Liver (tissue), 9 donors: Measurements from ENCODE around the gene TBX1. TPM values are rescaled to one million over a fixed set of nuclear protein-coding genes. Genes with fewer than 3 reads are reported as not detected.

Experiments
- DNase-seq: peaks from one replicate; pipeline ENCODE4 v3.0.0-alpha.2; 2017; ENCODE audit warnings: low spot score
- H3K27ac ChIP-seq, 2 donors: one replicate each; pipeline ENCODE4 v1.7.0; 2013; ENCODE audit warnings: inconsistent platforms in 2 of 2, low read length in 2 of 2, control low read depth in 1 of 2, low read depth in 1 of 2, mild to moderate bottlenecking in 1 of 2
- H3K27me3 ChIP-seq, 4 donors: one replicate each; pipeline versions ENCODE4 v1.6.1 to v1.7.0; 2013; ENCODE audit warnings: low read length in 3 of 4, inconsistent platforms in 1 of 4, mild to moderate bottlenecking in 1 of 4, moderate library complexity in 1 of 4; ENCODE audit not compliant: control insufficient read depth in 4 of 4, insufficient read depth in 4 of 4
- H3K36me3 ChIP-seq, 4 donors: one replicate each; pipeline versions ENCODE4 v1.6.1 to v1.7.0; 2013; ENCODE audit warnings: low read length in 3 of 4, mild to moderate bottlenecking in 3 of 4, low read depth in 1 of 4, moderate library complexity in 1 of 4; ENCODE audit not compliant: control insufficient read depth in 4 of 4, insufficient read depth in 3 of 4
- H3K4me1 ChIP-seq, 4 donors: one replicate each; pipeline versions ENCODE4 v1.6.1 to v1.7.0; 2013; ENCODE audit warnings: low read length in 3 of 4, mild to moderate bottlenecking in 3 of 4, moderate library complexity in 1 of 4; ENCODE audit not compliant: control insufficient read depth in 4 of 4, insufficient read depth in 4 of 4
- H3K4me3 ChIP-seq, 3 donors: one replicate each; pipeline versions ENCODE4 v1.6.1 to v1.7.0; 2013; ENCODE audit warnings: low read length in 3 of 3, control low read depth in 1 of 3, low read depth in 1 of 3, mild to moderate bottlenecking in 1 of 3
- H3K9ac ChIP-seq, 2 donors: one replicate each; pipeline ENCODE4 v1.7.0; 2013; ENCODE audit warnings: low read length in 2 of 2, mild to moderate bottlenecking in 2 of 2, moderate library complexity in 2 of 2, control low read depth in 1 of 2, low read depth in 1 of 2
- H3K9me3 ChIP-seq, 4 donors: one replicate each; pipeline versions ENCODE4 v1.6.1 to v1.7.0; 2013; ENCODE audit warnings: low read length in 3 of 4; ENCODE audit not compliant: control insufficient read depth in 4 of 4
- EGR1 ChIP-seq, 2 donors: IDR thresholded peaks; 2 replicates each; pipeline ENCODE4 v1.6.1; 2016 to 2018; ENCODE audit warnings: antibody characterized with exemption in 2 of 2, low read depth in 2 of 2
- FOXA1 ChIP-seq: IDR thresholded peaks from 2 replicates; pipeline ENCODE4 v1.6.1; 2016; ENCODE audit warnings: antibody characterized with exemption
- GABPA ChIP-seq, 2 donors: IDR thresholded peaks in 1 of 2; conservative IDR thresholded peaks in 1 of 2; 2 replicates each; pipeline ENCODE4 v1.6.1; 2016; ENCODE audit warnings: antibody characterized with exemption in 2 of 2, mild to moderate bottlenecking in 1 of 2, moderate library complexity in 1 of 2
- HNF4A ChIP-seq, 2 donors: conservative IDR thresholded peaks; 2 replicates each; pipeline ENCODE4 v1.6.1; 2016; ENCODE audit warnings: antibody characterized with exemption in 2 of 2, mild to moderate bottlenecking in 2 of 2
- JUND ChIP-seq, 2 donors: IDR thresholded peaks; 2 replicates each; pipeline ENCODE4 v1.6.1; 2016; ENCODE audit warnings: antibody characterized with exemption in 2 of 2
- NR2F2 ChIP-seq: IDR thresholded peaks from 2 replicates; pipeline ENCODE4 v1.6.1; 2016; ENCODE audit warnings: antibody characterized with exemption
- RAD21 ChIP-seq, 2 donors: IDR thresholded peaks; 2 replicates each; pipeline ENCODE4 v1.6.1; 2016; ENCODE audit warnings: antibody characterized with exemption in 2 of 2, mild to moderate bottlenecking in 2 of 2
- REST ChIP-seq: IDR thresholded peaks from 2 replicates; pipeline ENCODE4 v1.6.1; 2016; ENCODE audit warnings: antibody characterized with exemption, mild to moderate bottlenecking
- SP1 ChIP-seq: IDR thresholded peaks from 2 replicates; pipeline ENCODE4 v1.6.1; 2018; ENCODE audit warnings: antibody characterized with exemption, mild to moderate bottlenecking
- TAF1 ChIP-seq: conservative IDR thresholded peaks from 2 replicates; pipeline ENCODE4 v1.6.1; 2016; ENCODE audit warnings: antibody characterized with exemption, mild to moderate bottlenecking
- ZBTB33 ChIP-seq: IDR thresholded peaks from 2 replicates; pipeline ENCODE4 v1.6.1; 2016; ENCODE audit warnings: antibody characterized with exemption
- WGBS: extraction: QIAGEN DNeasy Blood & Tissue Kit; methylation state at CpG from one replicate; pipeline ENCODE4 v1.1.7; 2013; 5-methylcytosine and 5-hydroxymethylcytosine counted together
- polyA plus RNA-seq, 2 donors: library from polyadenylated mRNA; stranded (reverse) in 1 of 2; unstranded in 1 of 2; fragments of 200-250 nt in 1 of 2; fragments of >200 nt in 1 of 2; fragmentation: Nextera tagmentation in 1 of 2; extraction: Ambion mirVana in 1 of 2; gene quantifications; one replicate each; pipeline versions ENCODE4 v1.2.1 to v1.2.3, GENCODE V29; 2013 to 2015
- total RNA-seq, 2 donors: library from RNA; depleted of rRNA; stranded (reverse); fragments of >200 nt; gene quantifications; one replicate each; pipeline ENCODE4 v1.2.3, GENCODE V29; 2014
- TF ChIP-seq, protein P1 (sequence below): IDR thresholded peaks from 2 replicates; pipeline ENCODE4 v1.6.1; 2016; ENCODE audit warnings: antibody characterized with exemption
- donor health status: healthy.
- donor health status: healthy.
- donor health status: healthy.
- donor health status: healthy.
- donor health status: healthy.

TBX1 gene
- total and polyA plus RNA-seq, 4 donors = 0.17 to 0.18 TPM; not detected in 2

- H3K36me3 ChIP-seq = no peaks in the 10 kb centered on the region
- peaks cover 2 to 9% (median 6%) of the 10 kb centered on the region in 4 donors for H3K27me3 ChIP-seq
- no peak for DNase-seq
- TF ChIP-seq, protein P1, sequence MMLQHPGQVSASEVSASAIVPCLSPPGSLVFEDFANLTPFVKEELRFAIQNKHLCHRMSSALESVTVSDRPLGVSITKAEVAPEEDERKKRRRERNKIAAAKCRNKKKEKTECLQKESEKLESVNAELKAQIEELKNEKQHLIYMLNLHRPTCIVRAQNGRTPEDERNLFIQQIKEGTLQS = no peak
- TF ChIP-seq REST (no peak), TAF1 (no peak)
- H3K9me3 ChIP-seq = no peaks in the 10 kb centered on the region
- no peak overlapping the region for H3K9ac ChIP-seq
- no peak overlapping the region for H3K27ac ChIP-seq
- H3K4me3 ChIP-seq = no peak overlapping the region
- WGBS = 65% methylated on average over 4 of the region's 4 CpGs
- peaks cover 0 to 10% (median 0%) of the 10 kb centered on the region in 4 donors for H3K4me1 ChIP-seq
These were observed 11.8 kb downstream of the TBX1 start for GRCh38 chr22:19772422-19772672.

DNA sequence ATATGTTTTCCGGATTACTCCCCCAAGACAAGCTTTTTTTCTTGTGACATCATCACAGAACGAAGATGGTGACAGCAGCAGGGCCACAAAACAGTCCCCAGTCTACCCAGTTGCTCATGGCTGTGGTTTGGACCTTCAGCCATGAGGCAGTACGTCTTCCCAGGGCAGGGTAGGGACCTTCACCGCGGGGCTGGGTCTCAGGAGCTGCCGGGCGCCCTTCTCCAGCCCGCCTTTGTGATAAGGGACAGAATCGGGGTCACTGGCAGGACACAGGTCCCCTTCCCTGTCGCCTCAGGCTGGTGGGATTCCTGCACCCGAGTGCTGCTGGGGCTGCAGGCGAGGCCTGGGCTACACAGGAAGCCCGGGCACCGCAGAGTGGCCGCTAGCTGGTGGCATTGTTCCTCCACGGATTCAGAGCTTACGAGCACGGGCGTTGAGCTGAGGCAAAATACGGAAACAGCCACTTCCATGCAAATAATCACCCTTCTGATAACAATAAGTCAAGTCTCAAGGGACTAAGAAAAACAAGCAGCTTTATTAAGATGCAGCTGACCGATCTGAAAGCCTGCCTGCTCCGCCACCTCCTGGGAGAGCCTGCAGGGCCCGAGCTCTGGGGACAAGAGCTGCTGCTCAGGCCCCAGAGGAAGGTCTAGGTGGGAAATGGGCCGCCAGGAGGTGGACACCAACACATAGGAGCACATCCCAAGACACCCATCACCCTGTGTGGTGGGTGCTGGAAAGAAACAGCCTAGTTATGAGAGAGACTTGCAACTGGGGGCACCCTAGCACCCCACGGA lies 12.3 kb downstream of the TBX1 start:
- Histone ChIP-seq H3K4me3 (no peak overlapping the region), H3K9me3 (no peaks in the 10 kb centered on the region), H3K27me3 (peaks cover 0 to 8% (median 4%) of the 10 kb centered on the region in 4 donors), H3K27ac (no peak overlapping the region), H3K36me3 (no peaks in the 10 kb centered on the region), H3K9ac (no peak overlapping the region), H3K4me1 (peaks cover 0 to 4% (median 0%) of the 10 kb centered on the region in 4 donors)
- no peak for DNase-seq
- 64% methylated on average over 25 of the region's 25 CpGs for WGBS
- TF ChIP-seq HNF4A (conservative IDR thresholded peaks at IDR 0.05) (no peak), EGR1 (IDR thresholded peaks at IDR 0.05; ENCODE audit: low read depth in 2 of 2) (no peak), RAD21 (IDR thresholded peaks at IDR 0.05) (no peak), JUND (IDR thresholded peaks at IDR 0.05) (no peak), SP1 (no peak), FOXA1 (no peak), NR2F2 (no peak), TAF1 (no peak), GABPA (IDR thresholded peaks at IDR 0.05 in 1 of 2, conservative IDR thresholded peaks at IDR 0.05 in 1 of 2) (no peak), ZBTB33 (no peak)
- TF ChIP-seq, protein P1 = no peak
